Cardiac septum (tissue), 1 donor: ENCODE results near the gene IL27RA. TPM values are rescaled to one million over a fixed set of nuclear protein-coding genes. Genes with fewer than 3 reads are reported as not detected.
"Not testable (repeated sequence)": the region's sequence is repeated elsewhere in the genome, so short reads cannot be mapped to it uniquely, and the experiment has no call there.

Experiments used
- DNase-seq: peaks from one replicate; pipeline ENCODE4 v3.0.0-alpha.2; 2020; ENCODE audit warnings: low spot score
- intact Hi-C: fragments of 100-400 bp; cut with DNase I; formaldehyde crosslinking; loops from one replicate; pipeline ENCODE4 v1.14.0; 2022
- total RNA-seq: library from RNA; stranded (reverse); fragmentation: NEBNext Ultra II Directional; extraction: Animal tissue kit (Norgen Biotek cat#: 25700); gene quantifications from one replicate; pipeline ENCODE4 v1.2.1, GENCODE V29; 2021
- donor health status: DM: no; HTN: no; CAD: no.

IL27RA gene
- total RNA-seq, 1 donor from 2014 or later = 3.0 TPM

DNA sequence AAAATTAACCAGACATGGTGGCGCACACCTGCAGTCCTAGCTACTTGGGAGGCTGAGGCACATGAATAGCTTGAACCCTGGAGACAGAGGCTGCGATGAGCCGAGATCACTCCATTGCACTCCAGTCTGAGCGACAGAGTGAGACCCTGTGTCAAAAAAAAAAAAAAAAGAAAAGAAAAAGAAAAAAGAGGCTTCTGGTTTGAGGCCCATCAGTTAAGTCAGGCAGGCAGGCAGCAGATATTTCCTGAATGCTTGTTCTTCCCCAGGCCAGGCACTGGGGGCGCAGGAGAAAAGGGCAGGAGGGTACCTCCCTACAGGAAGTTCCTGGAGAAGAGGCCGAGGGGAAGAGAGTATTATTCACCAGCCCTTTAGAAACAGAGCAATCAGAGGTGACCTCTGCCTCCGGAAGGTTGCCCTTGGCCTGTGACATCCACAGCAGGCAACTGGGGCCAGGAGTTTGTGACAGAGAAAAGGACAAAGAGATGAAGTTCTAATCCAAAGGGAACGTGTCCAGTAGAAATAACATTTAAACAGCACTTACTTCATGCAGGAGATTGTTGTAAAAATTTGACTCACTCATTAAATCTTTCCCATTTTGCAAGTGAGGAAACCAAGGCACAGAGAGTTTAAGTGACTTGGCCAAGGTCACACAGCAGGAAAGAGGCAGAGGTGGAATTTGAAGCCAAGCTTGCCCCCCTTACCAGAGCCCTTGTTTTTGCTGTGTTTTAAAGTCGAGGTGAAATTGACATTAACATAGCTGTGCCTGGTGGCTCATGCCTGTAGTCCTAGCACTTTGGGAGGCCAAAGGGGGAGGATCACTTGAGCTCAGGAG lies 7.9 kb upstream of the IL27RA start:
- intact Hi-C loops = loop anchor here (1.0 kb wide), 1 partner anchor 13 kb away; no protein-coding TSS in a partner anchor
- DNase-seq = no peak

GRCh38 chr19:14026652-14027192 lies 4.8 kb upstream of the IL27RA start:
- DNase-seq, intact Hi-C loops: not testable (repeated sequence)

DNA sequence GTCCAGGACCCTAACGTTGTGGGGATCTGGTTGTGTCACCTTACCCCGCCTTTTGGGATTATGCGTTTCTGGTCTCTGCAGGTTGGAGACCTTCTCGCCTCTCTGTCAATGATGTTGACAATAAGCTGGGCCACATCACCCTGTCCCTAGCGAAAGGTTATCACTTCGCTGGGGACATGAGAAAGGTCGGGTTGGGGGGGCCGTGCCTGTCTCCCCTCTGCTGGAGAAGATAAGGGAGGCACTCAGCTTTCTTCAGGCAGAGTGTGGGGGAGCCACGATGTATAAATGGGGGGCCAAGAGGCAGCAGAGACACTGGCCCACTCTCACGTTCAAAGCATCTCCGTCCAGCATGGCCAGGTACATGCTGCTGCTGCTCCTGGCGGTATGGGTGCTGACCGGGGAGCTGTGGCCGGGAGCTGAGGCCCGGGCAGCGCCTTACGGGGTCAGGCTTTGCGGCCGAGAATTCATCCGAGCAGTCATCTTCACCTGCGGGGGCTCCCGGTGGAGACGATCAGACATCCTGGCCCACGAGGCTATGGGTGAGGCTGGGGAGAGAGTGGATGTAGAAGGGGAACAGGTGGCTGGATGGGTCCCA lies 3.6 kb upstream of the IL27RA start, which contains the start of gene RLN3:
RLN3 (plus strand) TSS at position 293 of the 595 bp plus-strand sequence; CDS start at position 350, 57 bp downstream.
- intact Hi-C loops = no loop called here
- no peak for DNase-seq

DNA sequence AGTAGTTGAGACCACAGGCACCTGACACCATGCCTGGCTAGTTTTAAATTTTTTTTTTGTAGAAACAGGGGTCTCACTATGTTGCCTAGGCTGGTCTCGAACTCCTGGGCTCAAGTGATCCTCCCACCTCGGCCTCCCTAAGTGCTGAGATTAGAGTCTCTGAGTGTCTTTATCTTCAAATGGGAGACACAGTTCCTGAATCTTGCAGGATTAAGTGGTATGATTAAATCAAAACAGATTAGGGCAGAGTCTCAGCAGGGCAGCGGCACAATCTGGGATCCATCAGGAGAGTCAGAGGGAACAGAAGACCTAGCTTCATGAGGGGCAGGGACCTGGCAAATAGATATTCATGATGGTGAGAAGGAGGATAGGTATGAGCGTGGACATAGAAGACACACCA lies 2.7 kb upstream of the IL27RA start:
- no peak for DNase-seq
- intact Hi-C loops = no loop called here

DNA sequence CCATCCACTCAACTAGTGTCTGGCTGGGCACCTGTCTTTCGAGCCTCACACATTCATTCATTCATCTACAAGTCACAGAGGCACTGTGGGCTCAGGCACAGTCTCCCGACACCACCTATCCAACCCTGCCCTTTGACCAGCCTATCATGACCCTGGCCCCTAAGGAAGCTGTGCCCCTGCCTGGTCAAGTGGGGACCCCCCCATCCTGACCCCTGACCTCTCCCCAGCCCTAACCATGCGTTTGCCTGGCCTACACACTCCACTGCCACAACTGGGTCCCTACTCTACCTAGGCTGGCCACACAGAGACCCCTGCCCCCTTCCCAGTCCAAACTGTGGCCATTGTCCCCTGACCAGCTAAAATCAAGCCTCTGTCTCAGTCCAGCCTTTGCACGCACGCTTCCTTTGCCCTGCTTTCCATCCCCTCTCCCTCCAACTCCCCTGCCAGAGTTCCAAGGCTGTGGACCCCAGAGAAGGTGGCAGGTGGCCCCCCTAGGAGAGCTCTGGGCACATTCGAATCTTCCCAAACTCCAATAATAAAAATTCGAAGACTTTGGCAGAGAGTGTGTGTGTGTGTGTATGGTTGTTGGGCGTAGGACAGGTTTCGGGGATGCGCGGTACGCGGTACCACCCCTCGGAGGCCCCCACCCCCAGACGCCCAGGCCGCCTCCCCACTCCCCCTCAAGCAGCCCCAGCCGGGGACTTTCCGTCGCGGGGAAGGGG lies 404 bp upstream of the IL27RA start:
- intact Hi-C loops = no loop called here
- DNase-seq = no peak

DNA sequence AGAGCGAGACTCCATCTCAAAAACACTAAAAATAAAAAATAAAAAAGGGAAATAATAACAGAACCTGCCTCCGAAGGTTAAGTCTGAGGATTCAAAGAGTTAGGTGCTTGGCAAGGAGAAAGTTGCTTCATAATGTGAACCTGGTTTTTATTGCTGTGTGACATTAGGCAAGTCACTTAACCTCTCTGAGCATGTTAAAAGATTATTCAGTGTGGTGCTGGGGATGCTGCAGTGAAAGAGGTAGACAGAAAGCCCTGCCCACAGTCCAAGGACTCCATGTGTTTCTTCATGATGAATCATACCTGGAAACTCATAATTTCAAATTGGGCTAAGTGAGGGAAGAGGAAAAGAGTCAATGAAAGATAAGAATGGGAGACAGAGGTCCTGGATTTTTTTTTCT lies 2.4 kb downstream of the IL27RA start:
- intact Hi-C loops = no loop called here
- DNase-seq = no peak

DNA sequence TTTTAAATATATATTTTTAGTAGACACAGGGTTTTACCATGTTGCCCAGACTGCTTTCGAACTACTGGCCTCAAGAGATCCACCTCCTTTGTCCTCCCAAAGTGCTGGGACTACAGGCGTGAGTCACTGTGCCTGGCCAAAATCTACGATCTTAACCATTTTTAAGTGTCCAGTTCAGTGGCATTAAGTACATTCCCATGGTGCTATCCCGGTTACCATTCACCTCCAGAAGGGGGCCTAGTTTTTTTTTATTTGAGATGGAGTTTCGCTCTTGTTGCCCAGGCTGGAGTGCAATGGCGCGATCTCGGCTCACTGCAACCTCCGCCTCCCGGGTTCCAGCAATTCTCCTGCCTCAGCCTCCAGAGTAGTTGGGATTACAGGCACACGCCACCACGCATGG lies 3.6 kb downstream of the IL27RA start:
- DNase-seq, intact Hi-C loops: not testable (repeated sequence)

- no peak for DNase-seq
These were observed 4.1 kb downstream of the IL27RA start for GRCh38 chr19:14035706-14036105.

DNA sequence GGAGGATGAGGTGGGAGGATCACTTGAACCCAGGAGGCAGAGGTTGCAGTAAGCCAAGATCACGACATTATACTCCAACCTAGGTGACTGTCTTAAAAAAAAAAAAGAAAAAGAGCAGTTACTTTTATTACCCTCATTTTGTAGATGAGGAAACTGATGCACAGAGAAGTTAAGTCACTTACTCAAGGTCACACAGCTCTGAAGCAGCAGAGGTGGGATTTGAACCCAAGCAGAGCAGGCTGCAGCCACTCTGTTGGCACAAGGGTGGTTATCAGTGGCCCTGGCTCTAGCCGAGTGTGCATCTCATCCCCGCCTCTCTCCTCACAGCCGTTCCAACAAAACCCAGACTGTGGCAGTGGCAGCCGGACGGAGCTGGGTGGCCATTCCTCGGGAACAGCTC lies 7.6 kb downstream of the IL27RA start:
- intact Hi-C loops = no loop called here
- no peak for DNase-seq

More at GRCh38 chr19:14035706-14036105, 4.1 kb downstream of the IL27RA start:
- intact Hi-C loops = loop anchor here (1.0 kb wide), 1 partner anchor 11 kb away; no protein-coding TSS in a partner anchor

DNA sequence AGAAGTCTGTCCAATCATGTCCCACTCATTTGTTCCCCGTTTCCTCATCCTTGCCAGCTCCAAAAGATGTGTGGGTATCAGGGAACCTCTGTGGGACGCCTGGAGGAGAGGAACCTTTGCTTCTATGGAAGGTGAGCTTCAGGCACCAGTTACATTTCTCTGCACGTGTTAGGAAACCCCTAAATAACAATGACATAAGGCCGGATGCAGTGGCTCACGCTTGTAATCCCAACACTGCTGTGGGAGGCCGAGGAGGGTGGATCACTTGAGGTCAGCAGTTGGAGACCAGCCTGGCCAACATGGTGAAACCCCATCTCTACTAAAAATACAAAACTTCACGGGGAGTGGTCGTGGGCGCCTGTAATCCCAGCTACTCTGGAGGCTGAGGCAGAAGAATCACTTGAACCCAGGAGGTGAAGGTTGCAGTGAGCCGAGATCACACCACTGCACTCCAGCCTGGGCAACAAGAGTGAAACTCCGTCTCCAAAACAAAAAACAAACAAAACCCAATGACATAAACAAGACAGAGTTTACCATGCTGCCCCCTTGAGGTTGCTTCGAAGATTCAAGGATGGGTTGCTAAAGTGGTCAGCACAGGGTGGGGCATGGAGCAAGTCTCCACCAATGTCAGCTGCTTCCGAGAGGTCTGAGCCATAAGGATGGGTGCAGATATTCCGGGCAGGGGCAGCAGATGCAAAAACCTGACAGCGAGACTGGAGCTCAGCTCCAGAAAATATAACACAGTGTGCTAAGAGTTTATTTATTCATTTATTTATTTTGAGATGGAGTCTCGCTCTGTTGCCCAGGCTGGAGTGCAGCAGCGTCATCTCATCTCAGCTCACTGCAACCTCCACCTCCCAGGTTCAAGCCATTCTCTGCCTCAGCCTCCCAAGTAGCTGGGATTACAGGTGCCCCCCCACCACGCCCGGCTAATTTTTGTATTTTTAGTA lies 11.4 kb downstream of the IL27RA start:
- DNase-seq = not testable (repeated sequence)
- intact Hi-C loops = loop anchor here (10.0 kb wide), 1 partner anchor 158 kb away; no protein-coding TSS in a partner anchor

DNA sequence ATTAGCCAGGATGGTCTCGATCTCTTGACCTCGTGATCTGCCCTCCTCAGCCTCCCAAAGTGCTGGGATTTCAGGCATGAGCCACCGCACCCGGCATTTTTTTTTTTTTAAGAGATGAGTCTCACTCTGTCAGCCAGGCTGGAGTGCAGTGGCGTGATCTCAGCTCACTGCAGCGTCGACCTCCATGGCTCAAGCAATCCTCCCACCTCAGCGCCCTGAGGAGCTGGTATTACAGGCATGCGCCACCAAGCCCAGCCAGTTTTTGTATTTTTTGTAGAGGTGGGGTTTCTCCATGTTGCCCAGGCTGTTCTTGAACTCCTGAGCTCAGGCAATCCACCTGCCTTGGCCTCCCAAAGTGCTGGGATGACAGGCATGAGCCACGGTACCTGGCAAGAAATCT lies 16.3 kb downstream of the IL27RA start:
- intact Hi-C loops = loop anchor here (10.0 kb wide), 1 partner anchor 163 kb away; no protein-coding TSS in a partner anchor
- not testable (repeated sequence) for DNase-seq

GRCh38 chr19:14048443-14049153 lies 17.0 kb downstream of the IL27RA start:
- intact Hi-C loops = loop anchor here (10.0 kb wide), 1 partner anchor 164 kb away; no protein-coding TSS in a partner anchor

DNA sequence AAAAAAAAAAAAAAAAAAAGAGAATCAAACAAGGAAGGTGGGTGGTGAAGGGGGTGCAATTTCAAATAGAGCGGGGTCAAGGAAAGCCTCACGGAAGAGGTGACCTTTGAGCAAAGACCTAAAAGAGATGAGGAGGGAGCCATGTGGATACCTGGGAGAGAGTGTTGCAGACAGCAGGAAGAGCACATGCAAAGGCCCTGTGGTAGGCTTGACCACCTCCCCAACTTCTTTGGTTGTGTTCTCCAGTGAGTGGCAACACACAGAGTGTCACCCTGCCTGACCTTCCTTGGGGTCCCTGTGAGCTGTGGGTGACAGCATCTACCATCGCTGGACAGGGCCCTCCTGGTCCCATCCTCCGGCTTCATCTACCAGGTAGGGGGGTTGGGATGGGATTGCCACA lies 18.9 kb downstream of the IL27RA start:
- no peak for DNase-seq
- intact Hi-C loops = no loop called here

More at GRCh38 chr19:14048443-14049153, 17.0 kb downstream of the IL27RA start:
- peak; percentile 81 for DNase-seq

- intact Hi-C loops, DNase-seq: not testable (repeated sequence)
These were observed 19.4 kb downstream of the IL27RA start for GRCh38 chr19:14050961-14051360.

- DNase-seq = no peak
- intact Hi-C loops = no loop called here
These were observed 20.4 kb downstream of the IL27RA start for GRCh38 chr19:14051980-14052379.

DNA sequence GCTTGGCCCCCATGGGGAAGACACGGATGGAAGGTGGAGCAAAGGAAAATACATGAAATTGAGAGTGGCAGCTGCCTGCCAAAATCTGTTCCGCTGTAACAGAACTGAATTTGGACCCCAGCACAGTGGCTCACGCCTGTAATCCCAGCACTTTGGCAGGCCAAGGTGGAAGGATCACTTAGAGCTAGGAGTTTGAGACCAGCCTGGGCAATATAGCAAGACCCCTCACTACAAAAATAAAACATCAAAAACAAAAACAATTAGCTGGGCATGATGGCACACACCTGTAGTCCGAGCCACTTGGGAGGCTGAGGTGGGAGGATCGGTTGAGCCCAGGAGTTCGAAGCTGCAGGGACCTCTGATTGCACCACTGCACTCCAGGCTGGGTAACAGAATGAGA lies 20.9 kb downstream of the IL27RA start:
- intact Hi-C loops = no loop called here
- no peak for DNase-seq

DNA sequence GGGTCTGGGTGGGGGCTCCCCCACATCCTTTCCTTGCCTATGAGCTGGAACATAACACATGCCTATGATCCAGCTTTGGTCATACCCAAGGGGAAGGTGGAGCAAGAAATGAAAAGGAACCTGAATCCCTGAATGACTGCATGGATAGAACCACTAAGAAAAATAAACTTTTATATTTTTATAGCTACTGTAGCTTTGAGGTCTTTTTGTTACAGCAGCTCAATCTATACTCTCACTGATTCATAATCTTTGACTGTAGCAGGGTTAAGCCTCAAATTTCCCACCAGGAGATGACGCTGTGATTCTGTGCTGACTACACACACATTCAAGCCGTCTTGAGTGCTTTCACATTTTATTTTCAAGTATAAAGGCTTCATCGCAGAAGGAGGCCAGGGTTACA lies 21.5 kb downstream of the IL27RA start:
- intact Hi-C loops = no loop called here
- DNase-seq = no peak

GRCh38 chr19:14053500-14053899 lies 21.9 kb downstream of the IL27RA start:
- no peak for DNase-seq
- intact Hi-C loops = no loop called here
